GM12873 (cell line): ENCODE measurements around the gene GSK3A.

Experiments
- CTCF ChIP-seq: IDR thresholded peaks from 2 replicates; pipeline ENCODE4 v1.5.1; 2012; ENCODE audit warnings: low read depth, mild to moderate bottlenecking, moderate library complexity, low read length, control low read depth; ENCODE audit not compliant: insufficient read depth; ENCODE audit errors: missing control alignments

Gene GSK3A

GRCh38 chr19:42279155-42279901 is 36.9 kb upstream of the GSK3A start:
- no peak for TF ChIP-seq CTCF

- TF ChIP-seq CTCF: no peak
Measured at GRCh38 chr19:42278452-42279154, 36.2 kb upstream of the GSK3A start.

- no peak for TF ChIP-seq CTCF
Measured at GRCh38 chr19:42277821-42278451, 35.5 kb upstream of the GSK3A start.

DNA sequence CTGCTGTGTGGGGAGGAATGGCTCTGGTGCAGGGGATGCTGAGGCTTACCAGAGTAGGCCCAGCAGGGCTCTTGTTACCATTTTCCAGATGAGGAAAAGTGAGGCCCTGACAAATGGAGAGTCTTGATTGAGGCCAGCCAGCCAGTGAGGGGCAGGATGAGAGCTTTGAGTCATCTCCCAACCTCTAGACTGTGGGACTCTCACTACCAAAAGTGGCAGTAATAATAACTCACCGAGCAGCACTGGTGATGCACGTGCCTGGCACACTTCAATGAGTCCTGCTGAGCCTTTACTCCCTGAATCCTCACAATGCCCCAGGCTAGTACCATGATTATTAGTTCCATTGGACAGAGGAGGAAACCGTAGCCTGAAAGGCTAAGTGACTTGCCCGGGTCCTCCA is 34.4 kb upstream of the GSK3A start:
- TF ChIP-seq CTCF: no peak

DNA sequence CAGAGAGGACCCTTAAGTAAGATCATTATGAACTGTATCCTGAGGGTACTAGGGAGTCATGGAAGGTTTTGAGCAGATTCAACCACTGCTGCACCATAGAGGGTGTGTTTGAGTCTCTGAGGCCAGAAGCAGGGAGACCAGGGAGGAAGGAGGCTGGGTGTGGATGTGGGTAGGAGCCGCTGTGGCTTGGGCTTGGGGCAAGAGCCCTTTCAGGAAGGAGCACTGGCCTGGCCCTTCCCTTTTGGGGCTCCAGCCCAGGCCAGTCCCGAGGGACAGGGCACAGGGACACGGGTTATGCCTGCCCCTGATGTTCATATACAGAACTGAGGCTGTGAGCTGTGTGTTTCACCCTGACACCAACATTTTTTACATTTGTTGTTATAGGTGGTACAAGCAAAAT is 33.9 kb upstream of the GSK3A start:
- TF ChIP-seq CTCF: no peak

- no peak for TF ChIP-seq CTCF
Measured at GRCh38 chr19:42275517-42275916, 33.1 kb upstream of the GSK3A start.

DNA sequence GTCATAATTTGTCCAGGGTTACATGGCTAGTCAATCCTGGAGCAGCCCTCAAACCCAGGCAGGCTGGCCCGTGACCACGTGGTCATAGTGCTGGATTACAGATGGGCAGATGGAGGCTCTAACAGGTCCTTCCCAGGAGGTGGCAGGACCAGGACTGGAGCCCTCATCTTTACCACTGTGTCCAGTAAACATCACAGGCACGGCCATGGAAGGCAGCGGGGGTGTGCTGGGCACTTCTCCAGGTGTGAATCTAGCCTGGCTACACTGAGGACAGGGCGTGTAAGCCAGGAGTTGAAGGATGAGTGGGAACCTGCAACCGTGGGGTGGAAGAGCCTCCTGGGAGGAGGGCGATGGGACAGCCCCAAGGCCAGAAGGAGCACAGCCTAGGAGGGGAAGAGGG is 32.7 kb upstream of the GSK3A start:
- TF ChIP-seq CTCF: no peak
